Activated naive CD4-positive, alpha-beta T cell treated with anti-CD3 and anti-CD28 coated beads for 36 hours (primary cell): ENCODE data around the gene ADRM1. TPM values are rescaled to one million over a fixed set of nuclear protein-coding genes. Genes with fewer than 3 reads are reported as not detected.

Source experiments
- CTCF ChIA-PET: fragments of 350-600 bp; sonication (Branson Sonifier 250); formaldehyde crosslinking; loops from one replicate; lab custom pipeline; 2021; ENCODE audit warnings: antibody characterized with exemption; lab: Charles Lee
- DNase-seq: peaks from one replicate; pipeline ENCODE4 v3.0.0-alpha.2; 2020
- H3K27ac Mint-ChIP-seq: one replicate; pipeline ENCODE4 v1.8.0; 2021; ENCODE audit warnings: mild to moderate bottlenecking, mixed read lengths
- H3K27me3 Mint-ChIP-seq: one replicate; pipeline ENCODE4 v1.8.0; 2021; ENCODE audit warnings: low read depth, mixed read lengths
- H3K36me3 Mint-ChIP-seq: one replicate; pipeline ENCODE4 v1.8.0; 2021; ENCODE audit warnings: low read depth, mixed read lengths
- H3K4me1 Mint-ChIP-seq: one replicate; pipeline ENCODE4 v1.8.0; 2021; ENCODE audit warnings: low read depth, mixed read lengths
- H3K4me3 Mint-ChIP-seq: one replicate; pipeline ENCODE4 v1.8.0; 2021; ENCODE audit warnings: mild to moderate bottlenecking, moderate library complexity, mixed read lengths
- H3K9me3 Mint-ChIP-seq: one replicate; pipeline ENCODE4 v1.8.0; 2021; ENCODE audit warnings: mixed read lengths
- intact Hi-C: fragments of 100-400 bp; cut with micrococcal nuclease; formaldehyde crosslinking; loops from one replicate; pipeline ENCODE4 v1.15.1; 2023
- total RNA-seq, 2 experiments: library from RNA; stranded (reverse); gene quantifications; one replicate each; pipeline ENCODE4 v1.2.3, GENCODE V29; 2021

Gene ADRM1
- total RNA-seq, 2 experiments from 2014 or later: 77.4 to 81.5 TPM

GRCh38 chr20:62282877-62283503 is 19.8 kb upstream of the ADRM1 start:
- intact Hi-C loops: no loop called here
- Mint-ChIP-seq H3K27ac (no peak overlapping the region), H3K4me1 (no peaks in the 10 kb centered on the region), H3K27me3 (no peaks in the 10 kb centered on the region), H3K4me3 (no peak overlapping the region), H3K9me3 (no peaks in the 10 kb centered on the region), H3K36me3 (peaks cover 14% of the 10 kb centered on the region)
- no peak for DNase-seq
- CTCF ChIA-PET: interaction anchor here (0.5 to 1.2 kb wide), 2 partner anchors 14 to 18 kb away, joined by 3 read pairs; no protein-coding TSS in a partner anchor

GRCh38 chr20:62284448-62284847 is 18.3 kb upstream of the ADRM1 start:
- no peak overlapping the region for H3K27ac Mint-ChIP-seq
- H3K9me3 Mint-ChIP-seq: no peaks in the 10 kb centered on the region
- no peak for DNase-seq
- H3K4me3 Mint-ChIP-seq: no peak overlapping the region
- H3K27me3 Mint-ChIP-seq: no peaks in the 10 kb centered on the region
- no peaks in the 10 kb centered on the region for H3K4me1 Mint-ChIP-seq
- CTCF ChIA-PET: interaction anchor here (1.0 kb wide), 1 partner anchor 273 kb away, joined by 3 read pairs; no protein-coding TSS in a partner anchor
- H3K36me3 Mint-ChIP-seq: peaks cover 14% of the 10 kb centered on the region
- intact Hi-C loops: no loop called here

- intact Hi-C loops: no loop called here
Measured at GRCh38 chr20:62285151-62285550, 17.6 kb upstream of the ADRM1 start.

GRCh38 chr20:62285722-62286121 is 17.1 kb upstream of the ADRM1 start:
- Mint-ChIP-seq H3K4me3 (no peak overlapping the region), H3K27me3 (no peaks in the 10 kb centered on the region), H3K27ac (no peak overlapping the region), H3K36me3 (peaks cover 13% of the 10 kb centered on the region), H3K4me1 (no peaks in the 10 kb centered on the region), H3K9me3 (no peaks in the 10 kb centered on the region)
- no peak for DNase-seq
- CTCF ChIA-PET: no interaction called here
- intact Hi-C loops: no loop called here

More at GRCh38 chr20:62285151-62285550, 17.6 kb upstream of the ADRM1 start:
- CTCF ChIA-PET: no interaction called here
- Mint-ChIP-seq H3K9me3 (no peaks in the 10 kb centered on the region), H3K27me3 (no peaks in the 10 kb centered on the region), H3K27ac (no peak overlapping the region), H3K36me3 (peaks cover 13% of the 10 kb centered on the region), H3K4me1 (no peaks in the 10 kb centered on the region), H3K4me3 (no peak overlapping the region)
- DNase-seq: no peak

GRCh38 chr20:62286493-62287064 is 16.2 kb upstream of the ADRM1 start:
- Mint-ChIP-seq H3K27ac (no peak overlapping the region), H3K36me3 (peaks cover 11% of the 10 kb centered on the region), H3K4me3 (no peak overlapping the region), H3K27me3 (no peaks in the 10 kb centered on the region), H3K4me1 (no peaks in the 10 kb centered on the region), H3K9me3 (no peaks in the 10 kb centered on the region)
- no peak for DNase-seq
- CTCF ChIA-PET: interaction anchor here (0.6 kb wide), 1 partner anchor 120 kb away, joined by 4 read pairs; no protein-coding TSS in a partner anchor
- intact Hi-C loops: no loop called here

GRCh38 chr20:62287129-62287528 is 15.7 kb upstream of the ADRM1 start:
- peaks cover 11% of the 10 kb centered on the region for H3K36me3 Mint-ChIP-seq
- no peak overlapping the region for H3K4me3 Mint-ChIP-seq
- DNase-seq: no peak
- no peak overlapping the region for H3K27ac Mint-ChIP-seq
- H3K4me1 Mint-ChIP-seq: no peaks in the 10 kb centered on the region
- CTCF ChIA-PET: no interaction called here
- H3K9me3 Mint-ChIP-seq: no peaks in the 10 kb centered on the region
- intact Hi-C loops: no loop called here
- no peaks in the 10 kb centered on the region for H3K27me3 Mint-ChIP-seq

GRCh38 chr20:62287759-62288534 is 14.8 kb upstream of the ADRM1 start:
- H3K9me3 Mint-ChIP-seq: no peaks in the 10 kb centered on the region
- peaks cover 13% of the 10 kb centered on the region for H3K36me3 Mint-ChIP-seq
- H3K4me1 Mint-ChIP-seq: no peaks in the 10 kb centered on the region
- CTCF ChIA-PET: no interaction called here
- DNase-seq: no peak
- no peak overlapping the region for H3K4me3 Mint-ChIP-seq
- intact Hi-C loops: no loop called here
- H3K27ac Mint-ChIP-seq: no peak overlapping the region
- H3K27me3 Mint-ChIP-seq: no peaks in the 10 kb centered on the region

- CTCF ChIA-PET: no interaction called here
- Mint-ChIP-seq H3K27me3 (no peaks in the 10 kb centered on the region), H3K27ac (no peak overlapping the region), H3K4me1 (no peaks in the 10 kb centered on the region), H3K4me3 (no peak overlapping the region), H3K36me3 (peaks cover 10% of the 10 kb centered on the region), H3K9me3 (no peaks in the 10 kb centered on the region)
- intact Hi-C loops: no loop called here
- DNase-seq: no peak
Measured at GRCh38 chr20:62288535-62289105, 14.2 kb upstream of the ADRM1 start.

GRCh38 chr20:62289131-62289530 is 13.7 kb upstream of the ADRM1 start:
- intact Hi-C loops: no loop called here
- Mint-ChIP-seq H3K27me3 (no peaks in the 10 kb centered on the region), H3K4me3 (no peak overlapping the region), H3K27ac (no peak overlapping the region), H3K36me3 (peaks cover 13% of the 10 kb centered on the region), H3K4me1 (no peaks in the 10 kb centered on the region), H3K9me3 (no peaks in the 10 kb centered on the region)
- no peak for DNase-seq
- CTCF ChIA-PET: no interaction called here

- CTCF ChIA-PET: no interaction called here
- no peaks in the 10 kb centered on the region for H3K4me1 Mint-ChIP-seq
- intact Hi-C loops: no loop called here
- H3K27me3 Mint-ChIP-seq: no peaks in the 10 kb centered on the region
- no peak for DNase-seq
- H3K4me3 Mint-ChIP-seq: no peak overlapping the region
- no peak overlapping the region for H3K27ac Mint-ChIP-seq
- peaks cover 16% of the 10 kb centered on the region for H3K36me3 Mint-ChIP-seq
- no peaks in the 10 kb centered on the region for H3K9me3 Mint-ChIP-seq
Measured at GRCh38 chr20:62289898-62290297, 12.9 kb upstream of the ADRM1 start.

- DNase-seq: no peak
- no peaks in the 10 kb centered on the region for H3K27me3 Mint-ChIP-seq
- H3K9me3 Mint-ChIP-seq: no peaks in the 10 kb centered on the region
- no peak overlapping the region for H3K4me3 Mint-ChIP-seq
- no peaks in the 10 kb centered on the region for H3K4me1 Mint-ChIP-seq
- H3K27ac Mint-ChIP-seq: no peak overlapping the region
- CTCF ChIA-PET: no interaction called here
- H3K36me3 Mint-ChIP-seq: peaks cover 13% of the 10 kb centered on the region
- intact Hi-C loops: no loop called here
Measured at GRCh38 chr20:62291251-62292066, 11.3 kb upstream of the ADRM1 start.

- H3K27ac Mint-ChIP-seq: no peak overlapping the region
- no peak for DNase-seq
Measured at GRCh38 chr20:62292108-62292507, 10.7 kb upstream of the ADRM1 start.

More at GRCh38 chr20:62292108-62292507, 10.7 kb upstream of the ADRM1 start:
- intact Hi-C loops: no loop called here
- no peak overlapping the region for H3K4me3 Mint-ChIP-seq
- no peaks in the 10 kb centered on the region for H3K4me1 Mint-ChIP-seq
- H3K27me3 Mint-ChIP-seq: no peaks in the 10 kb centered on the region
- CTCF ChIA-PET: no interaction called here
- H3K36me3 Mint-ChIP-seq: peaks cover 13% of the 10 kb centered on the region
- H3K9me3 Mint-ChIP-seq: no peaks in the 10 kb centered on the region
